NCI-H2081 (cell line): ENCODE data around the gene LAD1.

Experiments used
- DNase-seq, 2 experiments: peaks; one replicate each; lab custom pipeline; 2025; lab: John Stamatoyannopoulos, UW

Gene LAD1

GRCh38 chr1:201363467-201363866 is 35.7 kb downstream of the LAD1 start:
- no peak for DNase-seq

DNA sequence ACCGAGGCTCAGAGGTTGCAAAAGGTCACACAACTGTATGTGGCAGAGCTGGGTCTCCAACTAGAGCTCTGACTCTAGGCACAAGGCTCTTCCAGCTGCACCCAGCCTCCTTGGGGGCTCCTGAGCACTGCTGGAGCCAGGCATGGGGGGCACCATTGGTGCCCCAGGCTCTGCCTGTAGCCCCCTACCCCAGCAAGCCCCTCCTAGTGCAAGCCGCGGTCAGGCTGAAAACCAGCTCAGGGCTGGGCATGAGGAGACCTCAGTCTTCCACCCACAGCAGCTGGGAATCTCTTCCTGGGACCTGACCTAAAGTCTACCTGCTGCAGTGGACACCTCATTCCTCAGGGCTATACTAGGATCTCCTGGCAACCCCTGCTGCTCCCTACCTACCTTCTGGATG is 36.2 kb downstream of the LAD1 start:
- DNase-seq = no peak

GRCh38 chr1:201361652-201362504 is 37.2 kb downstream of the LAD1 start:
- DNase-seq = peak; percentile 28 to 50

- DNase-seq = no peak
Measured at GRCh38 chr1:201360901-201361651, 38.0 kb downstream of the LAD1 start.

GRCh38 chr1:201360486-201360885 is 38.6 kb downstream of the LAD1 start:
- no peak for DNase-seq

DNA sequence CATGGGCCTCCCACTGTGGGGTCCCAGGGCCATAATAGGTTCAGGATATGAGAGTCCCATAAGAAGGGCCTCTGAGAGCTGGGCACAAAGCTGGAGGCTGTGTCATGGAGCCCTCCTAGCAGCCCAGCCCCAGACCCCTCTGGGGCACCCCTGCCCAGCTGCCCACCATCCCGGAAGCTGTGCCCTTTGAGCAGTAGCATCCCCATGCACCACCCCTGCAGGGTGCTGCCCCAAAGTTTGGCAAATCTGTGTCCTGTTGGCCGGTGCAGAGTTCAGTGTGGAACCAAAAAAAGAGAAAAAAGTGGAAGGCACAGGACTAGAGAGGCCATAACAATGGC is 39.3 kb downstream of the LAD1 start:
- no peak for DNase-seq

DNA sequence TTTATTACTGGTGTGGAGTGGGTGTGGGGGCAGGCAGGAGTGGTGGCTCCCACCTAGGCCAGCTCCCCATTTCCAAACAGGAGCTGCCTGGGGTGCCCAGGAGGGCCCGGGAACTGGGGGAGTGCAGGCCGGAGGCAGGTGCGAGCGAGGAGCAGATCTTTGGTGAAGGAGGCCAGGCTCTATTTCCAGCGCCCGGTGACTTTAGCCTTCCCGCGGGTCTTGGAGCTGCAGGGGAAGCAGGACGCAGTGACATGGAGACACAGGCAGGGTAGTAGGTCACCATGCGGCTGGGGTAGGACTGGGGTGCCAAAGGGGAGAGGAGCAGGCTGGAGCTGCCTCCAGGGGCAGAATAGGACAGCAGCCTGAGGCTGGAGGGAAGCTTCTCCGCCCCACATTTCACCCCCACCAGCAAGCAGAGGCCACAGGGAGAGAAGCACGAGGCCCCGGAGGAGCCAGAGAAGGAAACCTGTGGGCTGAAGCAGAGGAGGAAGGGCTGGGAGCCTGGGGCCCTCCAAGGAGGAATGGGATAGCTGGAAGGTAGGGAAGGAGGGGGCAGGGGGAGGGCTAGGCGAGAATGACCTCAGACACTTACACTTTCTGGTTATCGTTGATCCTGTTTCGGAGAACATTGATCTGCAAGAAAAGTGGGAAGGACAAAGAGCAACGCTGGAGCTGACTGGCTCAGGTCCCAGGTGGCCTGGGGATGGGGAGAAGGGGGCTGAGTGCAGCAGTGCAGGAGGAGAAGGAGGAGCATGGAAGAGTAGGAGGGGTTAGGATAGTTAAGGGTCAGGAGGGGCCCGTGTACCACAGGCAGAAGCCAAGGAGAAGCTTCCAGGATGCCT is 39.9 kb downstream of the LAD1 start:
- no peak for DNase-seq

- DNase-seq = no peak
Measured at GRCh38 chr1:201358596-201358995, 40.5 kb downstream of the LAD1 start.

DNA sequence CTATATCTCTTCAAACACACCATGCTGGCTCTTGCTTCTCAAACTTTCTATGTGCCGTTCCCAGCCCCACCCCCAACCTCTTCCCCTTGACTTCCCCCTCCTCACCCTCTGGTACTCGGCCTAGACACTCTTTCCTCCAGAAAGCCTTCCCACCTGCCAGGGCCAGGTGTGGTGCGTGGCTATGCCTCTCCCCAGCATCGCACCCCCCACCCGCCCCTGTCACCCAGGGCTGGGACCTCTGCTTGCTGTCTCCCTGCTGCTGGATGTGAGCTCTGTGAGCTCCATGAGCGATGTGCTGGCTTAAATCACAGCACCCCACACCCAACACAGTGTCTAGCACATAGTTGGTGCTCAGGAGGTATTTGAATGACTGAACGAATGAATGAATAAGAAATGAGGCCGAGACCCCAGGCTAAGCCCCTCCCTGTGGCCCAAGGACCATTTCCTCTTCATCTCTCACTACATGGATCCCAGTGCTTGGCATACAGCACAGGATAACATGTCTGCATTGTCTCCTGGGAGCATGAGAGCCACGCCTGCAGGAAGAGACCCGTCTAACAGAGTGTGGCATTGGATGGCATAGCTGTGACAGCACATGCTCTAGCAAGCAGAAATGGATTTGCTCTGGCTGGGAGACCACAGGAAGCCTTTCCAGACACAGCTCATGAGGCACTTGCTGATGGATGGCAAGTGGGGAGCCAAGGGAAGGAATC is 41.3 kb downstream of the LAD1 start:
- DNase-seq = no peak

DNA sequence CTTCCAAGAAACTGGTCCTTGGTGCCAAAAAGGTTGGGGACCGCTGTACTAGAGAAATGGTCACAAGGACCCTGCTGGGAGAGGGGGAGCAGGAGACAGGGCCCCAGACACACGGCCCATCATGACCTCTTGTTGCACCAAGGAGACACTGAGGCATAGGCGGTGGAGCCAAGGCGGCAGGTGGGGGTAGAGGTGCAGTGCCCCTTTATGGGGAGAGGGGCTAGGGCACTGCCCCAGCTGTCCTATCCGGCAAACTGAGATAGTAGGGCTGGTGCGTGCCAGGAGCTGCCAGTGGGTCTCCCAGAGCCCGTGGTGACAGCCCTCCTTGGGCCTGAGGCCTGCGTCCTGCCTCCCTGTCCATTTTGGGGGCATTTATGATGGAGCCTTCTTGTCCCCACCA is 41.9 kb downstream of the LAD1 start:
- no peak for DNase-seq

DNA sequence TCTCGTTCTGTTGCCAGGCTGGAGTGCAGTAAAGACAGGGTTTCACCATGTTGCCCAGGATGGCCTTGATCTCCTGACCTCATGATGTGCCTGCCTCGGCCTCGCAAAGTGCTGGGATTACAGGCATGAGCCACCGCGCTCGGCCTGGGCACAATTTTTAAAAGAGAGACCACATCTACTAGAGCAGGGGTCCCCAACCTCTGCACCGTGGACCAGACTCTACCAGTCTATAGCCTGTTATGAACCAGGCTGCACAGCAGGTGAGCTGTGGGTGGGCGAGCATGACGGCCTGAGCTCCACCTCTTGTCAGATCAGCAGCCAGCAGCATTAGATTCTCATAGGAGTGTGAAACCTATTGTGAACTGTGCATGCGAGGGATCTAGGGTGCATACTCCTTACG is 42.4 kb downstream of the LAD1 start:
- no peak for DNase-seq

DNA sequence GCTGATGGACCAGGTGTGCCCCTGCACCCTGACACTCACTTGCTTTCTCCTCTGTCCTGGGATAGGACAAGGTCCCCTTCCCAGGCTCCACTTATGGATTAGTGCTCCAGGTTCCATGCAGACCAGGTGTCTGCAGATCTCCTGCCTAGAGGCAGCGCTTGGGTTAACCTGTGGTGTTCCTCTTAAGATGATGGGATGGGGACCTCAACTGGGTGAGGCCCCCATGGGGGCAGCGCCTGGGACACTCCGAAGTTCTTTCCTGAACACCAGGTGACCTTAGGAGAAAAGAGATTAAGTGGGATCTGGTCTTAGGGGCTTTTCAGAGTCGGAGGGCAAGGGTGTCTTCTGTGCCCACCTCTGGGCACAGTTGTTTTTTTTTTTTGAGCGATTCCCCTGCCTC is 42.9 kb downstream of the LAD1 start:
- DNase-seq = no peak

- no peak for DNase-seq
Measured at GRCh38 chr1:201355471-201355870, 43.7 kb downstream of the LAD1 start.

DNA sequence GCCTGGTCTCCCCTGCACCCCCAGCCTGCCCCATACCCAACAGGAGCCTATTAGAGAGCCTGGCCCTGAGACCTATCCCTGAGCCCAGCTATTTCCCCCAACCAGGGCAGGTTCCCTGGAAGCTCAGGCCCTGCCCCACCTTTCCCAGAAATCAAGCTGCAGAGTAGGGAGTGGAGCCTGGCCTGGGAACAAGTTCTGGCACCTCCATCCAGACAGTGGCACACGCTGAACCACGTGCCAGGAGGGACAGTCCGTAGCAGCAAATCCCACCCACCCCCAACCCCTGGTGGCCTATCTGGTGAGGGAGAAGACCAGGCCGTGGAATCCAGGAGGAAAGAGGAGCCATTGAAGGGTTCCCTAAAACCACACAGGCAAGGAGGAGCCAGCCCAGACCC is 44.2 kb downstream of the LAD1 start:
- DNase-seq = no peak

- no peak for DNase-seq
Measured at GRCh38 chr1:201354151-201354900, 44.8 kb downstream of the LAD1 start.

- DNase-seq = no peak
Measured at GRCh38 chr1:201353186-201353940, 45.8 kb downstream of the LAD1 start.

DNA sequence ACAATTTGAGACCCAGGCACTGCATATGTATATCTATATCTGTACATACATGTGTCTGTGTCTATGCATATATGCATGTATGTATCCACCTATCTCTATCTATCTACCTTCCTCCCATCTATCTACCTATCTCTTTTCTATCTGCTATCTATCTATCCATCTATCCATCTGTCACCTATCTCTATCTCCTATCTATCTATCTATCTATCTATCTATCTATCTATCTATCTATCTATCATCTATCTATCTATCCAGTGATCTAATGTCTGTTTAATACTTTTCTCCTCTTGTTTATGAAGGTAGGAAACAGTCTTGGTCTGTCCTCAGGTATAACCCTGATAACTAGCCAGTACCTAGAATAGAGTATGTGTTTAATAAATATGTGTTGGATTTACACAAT is 47.5 kb downstream of the LAD1 start:
- DNase-seq = no peak

DNA sequence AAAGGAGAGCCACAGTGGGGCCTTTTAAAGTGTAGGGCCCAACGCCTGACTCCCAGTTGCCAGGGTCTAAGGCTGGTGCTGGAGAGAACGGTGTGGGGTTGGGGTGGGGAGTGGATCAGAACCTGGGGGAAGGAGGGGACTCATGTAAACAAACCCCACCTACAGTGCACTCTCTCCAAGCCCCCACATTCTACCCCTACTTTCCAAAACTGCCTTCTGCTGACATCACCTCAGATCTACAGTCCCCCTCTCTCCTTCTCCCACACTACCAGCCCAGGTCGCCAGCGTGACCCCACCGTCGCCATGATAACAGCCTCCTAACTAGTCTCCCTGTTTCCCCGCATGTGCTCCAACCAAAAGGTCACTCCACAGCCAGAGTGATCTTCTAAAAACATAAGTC is 48.2 kb downstream of the LAD1 start:
- DNase-seq = no peak

DNA sequence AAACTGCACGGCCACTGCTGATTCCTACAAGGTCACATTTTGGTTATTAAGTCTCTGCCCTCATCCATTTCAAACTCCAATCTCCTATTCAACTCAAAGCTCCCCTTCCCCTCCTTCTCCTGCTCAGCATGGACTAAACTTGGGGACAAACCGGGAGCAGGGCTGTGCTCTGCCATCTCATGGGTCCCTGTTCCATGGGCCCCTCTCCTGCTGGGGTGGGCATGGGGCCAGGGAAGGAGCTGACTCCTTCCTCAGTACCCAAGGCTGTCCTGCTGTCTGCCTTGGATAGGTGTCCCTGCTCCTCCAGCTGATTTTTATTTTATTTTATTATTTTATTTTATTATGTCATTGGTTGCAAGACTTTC is 48.8 kb downstream of the LAD1 start:
- no peak for DNase-seq

GRCh38 chr1:201349092-201349491 is 50.0 kb downstream of the LAD1 start:
- no peak for DNase-seq

DNA sequence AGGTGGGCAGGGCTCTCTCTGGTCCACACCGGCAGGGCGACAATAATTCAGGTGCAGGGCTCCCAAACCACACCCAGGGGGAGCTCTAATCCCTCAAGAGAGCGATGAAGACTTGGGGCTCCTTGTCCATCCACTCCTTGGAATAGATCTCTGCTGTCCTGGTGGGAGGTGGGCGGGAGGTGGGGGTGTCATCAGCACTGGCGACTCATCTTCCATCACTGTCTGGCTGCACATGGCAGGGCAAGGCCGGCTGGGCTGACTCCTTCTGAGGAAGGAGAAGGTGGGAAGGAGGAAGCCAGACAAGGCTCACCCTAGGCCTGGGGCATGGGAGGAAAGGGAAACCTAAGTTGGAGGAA is 50.9 kb downstream of the LAD1 start:
- peak; percentile 31 to 46 for DNase-seq
